Nephron progenitor cell (in vitro differentiated cells): ENCODE measurements around the gene MYO3B.

Source experiments
- DNase-seq: peaks from one replicate; pipeline ENCODE4 v3.0.0; 2021
- H3K27ac Mint-ChIP-seq: 2 replicates; pipeline ENCODE4 v1.8.0; 2021; ENCODE audit warnings: mild to moderate bottlenecking, moderate library complexity, mixed read lengths
- H3K27me3 Mint-ChIP-seq: 2 replicates; pipeline ENCODE4 v1.8.0; 2021; ENCODE audit warnings: mild to moderate bottlenecking, low read depth, mixed read lengths; ENCODE audit not compliant: poor library complexity
- H3K36me3 Mint-ChIP-seq: 2 replicates; pipeline ENCODE4 v1.8.0; 2021; ENCODE audit warnings: low read depth, mixed read lengths
- H3K4me1 Mint-ChIP-seq: 2 replicates; pipeline ENCODE4 v1.8.0; 2021; ENCODE audit warnings: mixed read lengths
- H3K4me3 Mint-ChIP-seq: 2 replicates; pipeline ENCODE4 v1.8.0; 2021; ENCODE audit warnings: mild to moderate bottlenecking, moderate library complexity, mixed read lengths
- H3K9me3 Mint-ChIP-seq: 2 replicates; pipeline ENCODE4 v1.8.0; 2021; ENCODE audit warnings: mild to moderate bottlenecking, moderate library complexity, mixed read lengths
- TF ChIP-seq, protein P1 (sequence below): fragments of 200-600 bp; sonication (generic); IDR thresholded peaks from 2 replicates; pipeline ENCODE4 v1.5.0; 2021; ENCODE audit warnings: antibody characterized with exemption

Gene MYO3B

DNA sequence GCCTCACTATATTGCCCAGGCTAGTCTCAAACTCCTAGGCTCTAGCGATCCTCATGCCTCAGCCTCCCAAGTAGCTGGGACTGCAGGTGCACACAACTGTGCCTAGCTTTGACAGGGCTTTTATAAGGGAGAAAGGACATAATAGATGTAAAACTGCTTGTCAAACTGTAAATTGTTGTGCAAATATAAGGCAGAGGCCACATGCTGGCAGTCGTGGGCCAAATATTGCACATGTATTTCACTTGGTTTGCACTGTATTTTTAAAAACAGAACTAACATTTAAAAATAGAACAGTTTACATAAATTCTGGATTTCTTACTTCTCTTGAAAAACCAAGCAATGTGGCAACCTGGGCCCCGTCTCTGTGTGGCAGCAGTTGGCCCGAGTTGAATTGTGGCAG is 31.2 kb upstream of the MYO3B start:
- Mint-ChIP-seq H3K27ac (no peak overlapping the region), H3K9me3 (peaks cover 22% of the 10 kb centered on the region), H3K4me1 (peaks cover 35% of the 10 kb centered on the region), H3K27me3 (no peaks in the 10 kb centered on the region), H3K36me3 (no peaks in the 10 kb centered on the region), H3K4me3 (no peak overlapping the region)
- TF ChIP-seq, protein P1, sequence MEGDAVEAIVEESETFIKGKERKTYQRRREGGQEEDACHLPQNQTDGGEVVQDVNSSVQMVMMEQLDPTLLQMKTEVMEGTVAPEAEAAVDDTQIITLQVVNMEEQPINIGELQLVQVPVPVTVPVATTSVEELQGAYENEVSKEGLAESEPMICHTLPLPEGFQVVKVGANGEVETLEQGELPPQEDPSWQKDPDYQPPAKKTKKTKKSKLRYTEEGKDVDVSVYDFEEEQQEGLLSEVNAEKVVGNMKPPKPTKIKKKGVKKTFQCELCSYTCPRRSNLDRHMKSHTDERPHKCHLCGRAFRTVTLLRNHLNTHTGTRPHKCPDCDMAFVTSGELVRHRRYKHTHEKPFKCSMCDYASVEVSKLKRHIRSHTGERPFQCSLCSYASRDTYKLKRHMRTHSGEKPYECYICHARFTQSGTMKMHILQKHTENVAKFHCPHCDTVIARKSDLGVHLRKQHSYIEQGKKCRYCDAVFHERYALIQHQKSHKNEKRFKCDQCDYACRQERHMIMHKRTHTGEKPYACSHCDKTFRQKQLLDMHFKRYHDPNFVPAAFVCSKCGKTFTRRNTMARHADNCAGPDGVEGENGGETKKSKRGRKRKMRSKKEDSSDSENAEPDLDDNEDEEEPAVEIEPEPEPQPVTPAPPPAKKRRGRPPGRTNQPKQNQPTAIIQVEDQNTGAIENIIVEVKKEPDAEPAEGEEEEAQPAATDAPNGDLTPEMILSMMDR, result no peak
- no peak for DNase-seq

DNA sequence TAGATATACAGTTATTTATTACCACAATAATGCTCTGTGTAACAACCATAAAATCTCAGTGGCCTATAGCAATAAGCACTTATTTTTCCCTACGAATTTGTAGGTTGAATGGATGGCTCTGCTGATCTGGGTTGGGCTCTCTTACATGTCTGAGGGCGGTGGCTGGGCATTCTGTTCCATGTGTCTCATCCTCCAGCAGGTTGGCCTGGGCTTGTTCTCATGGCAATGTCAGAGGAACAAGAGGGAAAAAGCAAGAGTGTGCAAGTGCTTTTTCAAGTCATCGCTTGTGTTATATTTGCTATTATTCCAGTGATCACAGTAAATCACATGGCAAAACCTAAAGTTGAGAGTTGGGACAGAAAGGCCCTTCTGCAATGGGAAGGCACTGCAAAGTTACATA is 30.4 kb upstream of the MYO3B start:
- TF ChIP-seq, protein P1, result no peak
- DNase-seq, result no peak
- no peak overlapping the region for H3K4me3 Mint-ChIP-seq
- no peaks in the 10 kb centered on the region for H3K36me3 Mint-ChIP-seq
- no peak overlapping the region for H3K27ac Mint-ChIP-seq
- H3K4me1 Mint-ChIP-seq, result peaks cover 27% of the 10 kb centered on the region
- H3K27me3 Mint-ChIP-seq, result no peaks in the 10 kb centered on the region
- H3K9me3 Mint-ChIP-seq, result peaks cover 27% of the 10 kb centered on the region

DNA sequence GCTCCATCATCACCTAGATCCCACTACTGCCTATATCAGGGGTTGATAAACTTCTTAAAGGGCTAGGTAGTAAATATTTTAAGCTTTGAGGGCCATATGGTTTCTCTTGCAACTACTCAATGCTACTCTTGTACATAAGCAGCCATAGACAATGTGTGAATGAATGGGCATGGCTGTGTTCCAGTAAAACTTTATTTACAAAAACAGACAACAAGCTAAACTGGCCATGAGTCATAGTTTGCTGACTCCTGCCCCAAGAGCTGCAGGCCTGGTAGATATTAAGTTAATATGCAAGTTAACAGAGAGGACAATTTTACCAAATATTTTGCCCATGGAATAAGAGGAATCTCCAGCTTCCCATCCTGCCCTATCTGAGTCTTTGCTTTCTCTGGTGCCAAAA is 29.8 kb upstream of the MYO3B start:
- H3K27ac Mint-ChIP-seq, result no peak overlapping the region
- TF ChIP-seq, protein P1, result no peak
- DNase-seq, result no peak

DNA sequence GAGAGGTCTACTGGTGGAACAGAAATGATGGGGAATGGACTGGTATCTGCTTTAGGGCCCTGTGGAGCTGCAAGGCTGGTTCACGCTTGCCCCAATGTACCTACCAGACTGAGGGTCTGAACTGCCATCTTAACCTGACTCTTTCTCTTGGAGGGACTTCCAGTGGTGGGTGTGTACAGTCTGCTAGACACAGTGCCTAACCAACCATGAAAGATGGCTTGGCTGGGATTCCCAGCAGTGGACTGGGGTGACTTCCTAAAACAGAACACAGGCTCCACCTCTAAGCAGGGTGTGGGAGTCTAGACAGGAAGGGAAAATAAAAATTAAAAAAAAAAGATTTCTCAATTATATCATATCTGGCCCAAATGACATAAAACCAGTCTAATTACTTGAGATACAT is 25.5 kb upstream of the MYO3B start:
- Mint-ChIP-seq H3K27ac (no peak overlapping the region), H3K27me3 (peaks cover 3% of the 10 kb centered on the region)

More for the DNA sequence above, 29.8 kb upstream of the MYO3B start:
- Mint-ChIP-seq H3K9me3 (peaks cover 27% of the 10 kb centered on the region), H3K4me1 (peaks cover 22% of the 10 kb centered on the region), H3K27me3 (no peaks in the 10 kb centered on the region), H3K4me3 (no peak overlapping the region), H3K36me3 (no peaks in the 10 kb centered on the region)

DNA sequence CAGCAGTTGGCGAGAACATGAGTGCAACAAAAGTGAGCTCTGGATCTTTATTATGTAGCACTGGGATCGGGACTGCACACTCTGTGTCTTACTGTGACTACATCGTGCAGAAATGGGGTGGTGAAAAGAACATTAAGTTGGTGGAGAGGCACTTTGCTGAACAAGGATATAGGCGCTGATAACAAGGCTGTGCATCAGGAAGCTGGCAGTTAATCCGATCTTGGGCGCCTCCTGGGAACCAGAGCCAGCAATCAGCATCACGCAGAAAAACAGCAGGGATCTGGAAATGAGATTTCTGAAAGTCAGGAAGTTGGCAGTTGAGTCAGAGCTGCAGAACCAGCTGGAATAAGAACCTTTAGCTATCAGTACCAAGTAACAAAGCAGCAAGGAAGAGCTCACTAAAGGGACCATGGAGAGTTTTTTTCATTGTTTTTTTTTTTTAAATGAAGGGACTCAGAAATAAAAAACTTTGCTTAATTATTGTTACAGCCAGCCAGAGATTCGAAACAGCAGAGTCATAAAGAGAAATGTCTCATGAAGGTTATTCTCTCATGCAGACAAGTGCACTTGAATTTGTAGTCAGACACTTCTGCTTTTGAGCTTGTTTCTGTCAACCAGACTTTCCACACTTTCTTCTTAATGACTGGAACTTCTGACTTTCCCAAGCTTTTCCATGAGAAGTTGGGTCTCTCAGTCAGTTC is 22.8 kb upstream of the MYO3B start:
- H3K9me3 Mint-ChIP-seq, result peaks cover 12% of the 10 kb centered on the region
- H3K27me3 Mint-ChIP-seq, result peaks cover 3% of the 10 kb centered on the region
- H3K27ac Mint-ChIP-seq, result peak overlapping the region; percentile 88
- H3K4me1 Mint-ChIP-seq, result peaks cover 13% of the 10 kb centered on the region
- TF ChIP-seq, protein P1, result no peak
- no peak overlapping the region for H3K4me3 Mint-ChIP-seq
- no peak for DNase-seq
- no peaks in the 10 kb centered on the region for H3K36me3 Mint-ChIP-seq

More for the DNA sequence above, 25.5 kb upstream of the MYO3B start:
- Mint-ChIP-seq H3K9me3 (peaks cover 27% of the 10 kb centered on the region), H3K4me3 (no peak overlapping the region), H3K4me1 (peaks cover 13% of the 10 kb centered on the region), H3K36me3 (no peaks in the 10 kb centered on the region)
- DNase-seq, result no peak
- TF ChIP-seq, protein P1, result no peak

DNA sequence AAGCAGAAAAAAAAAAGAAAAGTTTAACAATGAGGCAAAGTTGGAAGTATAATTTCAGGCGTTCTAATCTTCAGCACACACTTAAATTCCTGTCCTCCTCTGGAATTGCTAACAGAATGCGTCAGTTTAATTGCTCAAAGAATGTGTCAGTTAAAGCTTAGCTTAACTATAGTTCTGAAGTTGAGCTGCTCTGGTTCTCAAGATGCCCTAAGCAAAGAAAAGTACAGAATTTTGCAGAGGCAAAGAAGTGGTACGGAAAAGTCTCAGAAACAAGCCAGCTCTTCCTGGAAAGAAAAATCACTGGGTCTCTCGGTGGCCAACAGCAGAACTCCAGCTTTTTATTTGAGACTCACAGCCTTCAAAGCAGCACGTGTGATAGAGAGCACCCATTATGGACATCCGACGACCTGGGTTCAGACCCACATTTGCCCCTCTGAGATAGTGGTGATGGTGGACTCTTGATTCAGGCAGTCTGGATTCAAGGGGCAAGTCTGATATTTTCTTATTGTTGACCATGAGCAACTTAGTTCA is 22.2 kb upstream of the MYO3B start:
- Mint-ChIP-seq H3K9me3 (peaks cover 12% of the 10 kb centered on the region), H3K27ac (no peak overlapping the region), H3K4me1 (peaks cover 13% of the 10 kb centered on the region), H3K4me3 (no peak overlapping the region), H3K36me3 (no peaks in the 10 kb centered on the region), H3K27me3 (peaks cover 3% of the 10 kb centered on the region)
- DNase-seq, result no peak
- TF ChIP-seq, protein P1, result no peak
